ENCODE results near the gene RORC.

The RORC gene

GRCh38 chr1:151835596-151835995 lies 4.0 kb upstream of the RORC start (continued):
- TF ChIP-seq OSR1 (CRISPR knock-in tag; IDR thresholded peaks at IDR 0.05), result no peak
- no peak for TF ChIP-seq BACH2 (CRISPR knock-in tag; IDR thresholded peaks at IDR 0.05; ENCODE audit: borderline replicate concordance)
- TF ChIP-seq GLIS3 (CRISPR knock-in tag; IDR thresholded peaks at IDR 0.05), result no peak

DNA sequence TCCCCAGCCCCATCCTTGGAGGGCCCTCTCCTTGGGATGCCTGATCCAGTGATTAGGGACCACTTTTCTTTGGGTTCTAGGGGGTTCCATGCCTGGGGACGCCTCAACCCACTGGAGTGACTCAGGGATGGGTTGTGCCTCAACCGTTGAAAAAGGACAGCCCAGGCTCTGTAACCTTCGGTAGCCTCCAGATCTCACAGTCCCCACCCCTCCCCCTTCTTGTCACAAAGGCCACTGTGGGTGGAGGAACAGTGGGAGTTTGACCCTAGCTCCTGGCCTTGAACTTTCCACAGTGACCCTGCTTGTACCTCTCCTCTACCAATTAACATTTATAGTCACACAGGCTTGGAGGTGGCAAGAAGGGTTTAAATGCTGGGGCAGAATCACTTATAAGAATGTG lies 2.6 kb upstream of the RORC start:
- no peak for TF ChIP-seq CREB5 (CRISPR knock-in tag; IDR thresholded peaks at IDR 0.05; ENCODE audit: low read depth)
- TF ChIP-seq ISL1 (CRISPR knock-in tag; IDR thresholded peaks at IDR 0.05), result no peak
- TF ChIP-seq ZNF70 (CRISPR knock-in tag; IDR thresholded peaks at IDR 0.05), result no peak
- TF ChIP-seq TSHZ2 (CRISPR knock-in tag; IDR thresholded peaks at IDR 0.05), result no peak
- no peak for TF ChIP-seq ARNTL (CRISPR knock-in tag; IDR thresholded peaks at IDR 0.05; ENCODE audit: borderline replicate concordance, low read depth)
- ATAC-seq, result no peak

DNA sequence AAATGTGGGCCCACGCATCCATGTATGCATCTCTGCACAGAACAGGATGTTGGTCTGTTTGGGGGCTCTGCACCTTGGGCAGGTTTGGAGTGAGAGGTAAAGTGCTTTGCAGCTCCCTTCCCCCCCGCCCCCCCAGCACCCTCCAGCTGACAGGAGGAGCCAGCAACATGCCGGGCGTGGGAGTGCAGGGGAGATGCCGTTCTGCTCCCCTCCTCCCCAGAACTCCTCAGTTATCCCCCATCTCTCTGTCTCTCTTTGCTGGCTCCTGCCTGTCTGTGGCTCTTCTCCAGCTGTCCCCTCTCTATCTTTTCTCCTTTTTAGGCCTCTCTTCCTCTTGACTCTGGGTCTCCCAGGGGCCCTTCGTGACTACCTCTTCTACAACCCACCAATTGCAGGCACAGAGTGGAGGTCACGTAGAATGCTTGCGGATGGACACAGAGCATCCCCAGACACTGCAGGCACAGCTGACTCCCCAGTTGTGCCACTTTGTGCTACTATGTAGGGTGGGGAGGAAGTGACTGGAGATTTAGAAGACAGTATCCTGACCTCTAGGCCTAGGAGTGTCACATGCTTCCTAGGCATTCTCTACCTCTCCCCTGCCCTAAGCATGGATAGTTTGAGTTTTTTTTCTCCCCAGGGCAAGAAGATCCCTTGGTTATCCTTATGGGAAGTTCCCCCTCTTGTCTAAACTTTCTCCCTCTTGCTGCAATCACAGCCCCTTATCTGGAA lies 1.7 kb upstream of the RORC start:
- no peak for TF ChIP-seq BACH2 (CRISPR knock-in tag; IDR thresholded peaks at IDR 0.05; ENCODE audit: borderline replicate concordance)
- TF ChIP-seq PPARA (CRISPR knock-in tag; IDR thresholded peaks at IDR 0.05; ENCODE audit: borderline replicate concordance), result no peak
- no peak for TF ChIP-seq GLIS3 (CRISPR knock-in tag; IDR thresholded peaks at IDR 0.05)
- TF ChIP-seq TSHZ2 (CRISPR knock-in tag; IDR thresholded peaks at IDR 0.05), result no peak
- no peak for TF ChIP-seq ZFP30 (CRISPR knock-in tag; IDR thresholded peaks at IDR 0.05)
- TF ChIP-seq ESRRG (CRISPR knock-in tag; IDR thresholded peaks at IDR 0.05), result no peak
- TF ChIP-seq ZC3H10 (CRISPR knock-in tag; IDR thresholded peaks at IDR 0.05), result no peak
- TF ChIP-seq CSDC2 (CRISPR knock-in tag; IDR thresholded peaks at IDR 0.05), result no peak
- TF ChIP-seq CSRNP3 (CRISPR knock-in tag; IDR thresholded peaks at IDR 0.05), result no peak
- TF ChIP-seq OSR1 (CRISPR knock-in tag; IDR thresholded peaks at IDR 0.05), result no peak
- no peak for TF ChIP-seq CREB5 (CRISPR knock-in tag; IDR thresholded peaks at IDR 0.05; ENCODE audit: low read depth)
- ATAC-seq, result no peak

GRCh38 chr1:151832318-151832980 lies 847 bp upstream of the RORC start:
- ATAC-seq, result peak; percentile 13
- TF ChIP-seq ARNTL (CRISPR knock-in tag; IDR thresholded peaks at IDR 0.05; ENCODE audit: borderline replicate concordance, low read depth) (peak; percentile 91; the same call in 1 of the 2 replicates), ZC3H10 (CRISPR knock-in tag; IDR thresholded peaks at IDR 0.05) (no peak), SNAI2 (CRISPR knock-in tag; IDR thresholded peaks at IDR 0.05) (no peak), TCF4 (CRISPR knock-in tag; IDR thresholded peaks at IDR 0.05; ENCODE audit: borderline replicate concordance) (no peak)

Measured in SK-N-SH treated with all-trans-retinoic acid at 6 μM for 48 hours (cell line).